ENCODE data around the gene ALKBH1. TPM values are rescaled to one million over a fixed set of nuclear protein-coding genes. Genes with fewer than 3 reads are reported as not detected.
"Not testable (repeated sequence)": the region's sequence is repeated elsewhere in the genome, so short reads cannot be mapped to it uniquely, and the experiment has no call there.

ALKBH1 gene
- 1 to 10 TPM; 6.7 to 8.2 TPM for total RNA-seq
- long read RNA-seq, donor 1, partial matches to known transcripts, result 0 of 6 reads
- long read RNA-seq, donor 1, other reads (novel, unspliced or antisense), result 2 of 6 reads
- long read RNA-seq, donor 2, partial matches to known transcripts, result 2 of 7 reads
- long read RNA-seq, donor 2, other reads (novel, unspliced or antisense), result 0 of 7 reads

GRCh38 chr14:77707724-77708408, at the start of gene ALKBH1, which contains the start of gene SLIRP:
Gene ALKBH1 (minus strand): TSS chr14:77708023. CDS start chr14:77708004, 19 bp downstream.
Gene SLIRP (plus strand): TSS chr14:77708103. CDS start chr14:77708112, 9 bp downstream.
- peak; percentile 97 for DNase-seq (ENCODE audit: low spot score)
- intact Hi-C loops (cut with DNase I), result no loop called here

- DNase-seq (ENCODE audit: low spot score), result no peak
- intact Hi-C loops (cut with DNase I), result no loop called here
Observed at GRCh38 chr14:77752799-77753516, 45.1 kb upstream of the ALKBH1 start.

GRCh38 chr14:77752266-77752665, 44.4 kb upstream of the ALKBH1 start:
- no peak for DNase-seq (ENCODE audit: low spot score)
- intact Hi-C loops (cut with DNase I), result no loop called here

- intact Hi-C loops (cut with DNase I); DNase-seq (ENCODE audit: low spot score): not testable (repeated sequence)
Observed at GRCh38 chr14:77747425-77747824, 39.6 kb upstream of the ALKBH1 start.

- intact Hi-C loops (cut with DNase I), result no loop called here
- no peak for DNase-seq (ENCODE audit: low spot score)
Observed at GRCh38 chr14:77746064-77746702, 38.4 kb upstream of the ALKBH1 start.

GRCh38 chr14:77741438-77741837, 33.6 kb upstream of the ALKBH1 start:
- DNase-seq (ENCODE audit: low spot score), result no peak
- intact Hi-C loops (cut with DNase I), result no loop called here

- DNase-seq (ENCODE audit: low spot score), result no peak
- intact Hi-C loops (cut with DNase I), result no loop called here
Observed at GRCh38 chr14:77738559-77739250, 30.9 kb upstream of the ALKBH1 start.

- intact Hi-C loops (cut with DNase I), result no loop called here
- DNase-seq (ENCODE audit: low spot score), result no peak
Observed at GRCh38 chr14:77730976-77731497, 23.2 kb upstream of the ALKBH1 start.

- intact Hi-C loops (cut with DNase I), result no loop called here
- no peak for DNase-seq (ENCODE audit: low spot score)
Observed at GRCh38 chr14:77722301-77722700, 14.5 kb upstream of the ALKBH1 start.

GRCh38 chr14:77721437-77721836, 13.6 kb upstream of the ALKBH1 start:
- DNase-seq (ENCODE audit: low spot score), result no peak
- intact Hi-C loops (cut with DNase I), result no loop called here

- intact Hi-C loops (cut with DNase I), result no loop called here
- DNase-seq (ENCODE audit: low spot score), result no peak
Observed at GRCh38 chr14:77717608-77718305, 9.9 kb upstream of the ALKBH1 start.

- intact Hi-C loops (cut with DNase I), result no loop called here
- no peak for DNase-seq (ENCODE audit: low spot score)
Observed at GRCh38 chr14:77714926-77715325, 7.1 kb upstream of the ALKBH1 start.

GRCh38 chr14:77710364-77710763, 2.5 kb upstream of the ALKBH1 start:
- intact Hi-C loops (cut with DNase I), result no loop called here
- no peak for DNase-seq (ENCODE audit: low spot score)

- intact Hi-C loops (cut with DNase I), result no loop called here
- DNase-seq (ENCODE audit: low spot score), result no peak
Observed at GRCh38 chr14:77709412-77709811, 1.6 kb upstream of the ALKBH1 start.

- intact Hi-C loops (cut with DNase I), result no loop called here
- no peak for DNase-seq (ENCODE audit: low spot score)
Observed at GRCh38 chr14:77708749-77709148, 926 bp upstream of the ALKBH1 start.

- no peak for DNase-seq (ENCODE audit: low spot score)
- intact Hi-C loops (cut with DNase I), result no loop called here
Observed at GRCh38 chr14:77707355-77707723, 484 bp downstream of the ALKBH1 start.

GRCh38 chr14:77691259-77691658, 16.6 kb downstream of the ALKBH1 start:
- DNase-seq (ENCODE audit: low spot score), result no peak
- intact Hi-C loops (cut with DNase I), result no loop called here

- intact Hi-C loops (cut with DNase I), result no loop called here
- no peak for DNase-seq (ENCODE audit: low spot score)
Observed at GRCh38 chr14:77682158-77682553, 25.7 kb downstream of the ALKBH1 start.
